HL-60/S4 treated with retinoic acid at 250 ng/mL for 4 days and 3 days (cell line): Measurements from ENCODE around the gene ADORA1.

Source experiments
- in situ Hi-C: fragments of 300-500 bp; cut with MboI; formaldehyde crosslinking; loops from 2 replicates; pipeline ENCODE4 v1.7.0; 2022; ENCODE audit warnings: low sequenced_read_pairs

ADORA1 gene

DNA sequence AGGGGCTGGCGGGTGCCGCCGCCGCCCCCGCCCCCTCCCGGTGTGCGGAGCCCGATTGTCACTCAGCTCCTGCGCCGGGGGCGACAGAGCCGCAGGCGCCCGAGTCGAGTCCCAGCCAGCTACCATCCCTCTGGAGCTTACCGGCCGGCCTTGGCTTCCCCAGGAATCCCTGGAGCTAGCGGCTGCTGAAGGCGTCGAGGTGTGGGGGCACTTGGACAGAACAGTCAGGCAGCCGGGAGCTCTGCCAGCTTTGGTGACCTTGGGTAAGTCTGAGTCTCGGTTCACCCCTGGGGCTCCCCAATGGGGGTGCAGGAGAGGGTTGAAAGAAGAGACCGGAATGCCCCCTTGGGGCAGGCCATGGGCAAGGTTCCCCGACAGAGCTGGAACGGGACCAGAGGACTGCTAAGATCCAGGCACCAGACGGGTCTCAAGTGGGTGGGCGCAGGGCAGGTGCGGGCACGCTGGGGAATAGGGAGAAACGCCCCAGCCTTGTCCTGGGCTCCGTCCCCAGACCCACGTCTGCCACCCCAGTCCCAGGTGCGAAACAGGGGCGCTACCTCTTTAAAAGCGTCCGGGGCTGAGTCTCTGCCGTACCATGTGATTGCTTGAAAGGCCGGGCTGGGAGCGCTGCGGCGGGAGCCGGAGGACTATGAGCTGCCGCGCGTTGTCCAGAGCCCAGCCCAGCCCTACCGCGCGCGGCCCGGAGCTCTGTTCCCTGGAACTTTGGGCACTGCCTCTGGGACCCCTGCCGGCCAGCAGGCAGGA, at the start of gene ADORA1:
Gene ADORA1, plus strand, starts transcription at position 61 of the 765 bp plus-strand sequence. CDS start 1,116 bp downstream, outside the sequence.
- in situ Hi-C loops, result no loop called here

DNA sequence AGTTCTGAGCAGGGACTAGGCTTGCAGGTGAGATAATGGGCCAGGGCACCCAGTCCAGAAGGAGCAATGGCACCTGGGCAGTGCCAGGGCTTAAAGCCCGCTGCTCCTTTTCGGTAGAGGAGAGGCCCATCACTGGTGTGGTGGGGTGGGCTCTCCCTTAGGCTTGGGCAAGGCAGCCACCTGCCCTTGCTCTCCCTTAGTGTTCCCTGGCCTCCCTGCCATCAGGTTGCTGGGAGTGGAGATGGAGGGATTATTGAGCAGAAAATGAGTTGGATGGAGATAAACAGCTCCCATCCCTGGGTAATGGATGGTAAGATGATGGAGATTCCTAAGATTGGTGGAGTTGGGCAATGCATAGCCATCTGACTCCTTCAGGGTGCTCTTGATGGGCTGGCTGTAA, 49.6 kb upstream of the ADORA1 start:
- in situ Hi-C loops, result no loop called here

DNA sequence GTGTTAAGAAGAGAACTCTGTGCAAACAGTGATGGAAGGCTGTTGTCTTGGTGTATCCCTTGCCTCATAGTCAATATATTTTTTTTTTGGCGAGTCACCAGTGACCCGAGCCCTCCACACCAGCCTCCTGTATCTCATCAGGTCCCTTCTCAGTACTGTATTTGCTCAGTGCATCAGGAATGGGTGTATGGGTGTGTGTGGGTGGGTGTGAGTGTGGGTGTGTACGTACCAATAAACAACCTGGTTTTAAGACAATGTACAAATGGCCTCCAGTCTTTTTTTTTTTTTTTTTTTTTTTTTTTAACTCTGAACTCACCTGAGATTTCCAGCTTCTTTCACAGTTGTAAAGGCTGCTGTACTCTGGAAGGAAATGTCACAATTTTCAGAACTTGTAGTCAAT, 49.0 kb upstream of the ADORA1 start:
- in situ Hi-C loops, result no loop called here

DNA sequence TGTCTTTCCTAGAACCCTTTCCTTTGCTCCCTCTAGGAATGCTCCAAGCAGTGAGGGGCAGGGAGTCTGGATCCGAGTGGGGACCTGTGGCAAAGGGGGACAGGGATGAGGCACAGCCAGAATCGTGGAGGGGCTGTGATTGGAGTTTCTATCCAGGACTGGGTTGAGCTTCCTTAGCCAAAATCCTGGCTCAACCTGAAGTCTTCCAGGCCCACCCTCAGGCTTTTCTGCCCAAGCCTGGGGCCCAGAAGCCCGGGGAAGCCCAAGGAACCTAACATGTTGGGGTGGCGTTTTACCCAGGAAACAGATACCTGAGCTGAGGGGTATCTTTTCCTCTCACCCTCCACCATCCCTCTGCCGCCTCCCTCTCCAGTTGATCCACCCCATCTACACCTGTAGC, 47.1 kb upstream of the ADORA1 start:
- in situ Hi-C loops, result no loop called here

DNA sequence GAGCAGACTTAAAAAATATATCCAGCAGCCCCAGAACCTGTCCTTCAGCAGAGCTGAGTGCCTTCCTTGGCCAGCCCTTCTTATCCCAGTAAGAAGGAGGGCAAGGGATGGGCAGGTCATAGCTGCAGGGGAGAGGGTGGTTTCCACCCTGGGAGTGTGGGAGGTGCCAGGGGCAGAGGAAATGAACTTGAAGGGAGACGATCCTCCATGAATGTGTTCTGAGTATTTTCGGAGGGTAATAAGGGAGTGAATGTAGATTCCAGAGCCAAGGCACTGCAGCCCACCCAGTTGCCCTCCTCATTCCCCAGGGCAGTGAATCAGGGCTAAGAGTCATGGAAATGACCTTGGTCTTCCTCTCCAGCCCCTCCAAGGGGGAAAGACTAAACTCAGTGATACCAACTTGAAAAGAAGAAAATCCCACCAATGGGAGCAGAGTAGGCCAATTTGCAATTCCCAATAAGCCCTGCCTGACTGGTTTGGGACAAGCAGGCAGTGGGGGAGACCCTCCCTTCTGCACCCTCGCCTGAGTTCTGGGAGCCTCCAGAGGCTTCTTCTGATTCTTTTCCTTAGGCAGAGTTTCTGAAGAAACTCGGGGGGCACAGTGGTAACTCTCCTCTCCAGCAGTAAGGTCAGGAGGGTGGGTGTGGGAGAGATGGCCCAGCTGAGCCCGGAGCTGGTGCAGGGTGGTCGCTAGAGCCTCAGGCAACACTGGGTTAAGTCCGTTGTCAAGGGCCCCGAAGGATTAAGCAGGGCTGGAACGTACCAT, 45.9 kb upstream of the ADORA1 start:
- in situ Hi-C loops, result no loop called here

DNA sequence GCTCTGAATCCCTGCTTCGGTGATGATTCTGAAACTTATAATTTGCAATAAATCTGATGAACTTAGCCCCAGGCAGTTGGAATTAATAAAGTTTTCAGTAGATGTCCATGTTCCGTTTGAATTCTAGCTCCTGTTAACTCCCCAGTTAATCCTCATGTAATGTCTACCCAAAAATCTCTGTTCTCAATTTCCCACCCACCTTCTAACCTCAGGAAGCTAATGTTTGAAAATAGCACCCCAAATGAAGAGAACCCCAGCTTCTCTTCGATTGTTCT, 45.4 kb upstream of the ADORA1 start:
- in situ Hi-C loops, result no loop called here

DNA sequence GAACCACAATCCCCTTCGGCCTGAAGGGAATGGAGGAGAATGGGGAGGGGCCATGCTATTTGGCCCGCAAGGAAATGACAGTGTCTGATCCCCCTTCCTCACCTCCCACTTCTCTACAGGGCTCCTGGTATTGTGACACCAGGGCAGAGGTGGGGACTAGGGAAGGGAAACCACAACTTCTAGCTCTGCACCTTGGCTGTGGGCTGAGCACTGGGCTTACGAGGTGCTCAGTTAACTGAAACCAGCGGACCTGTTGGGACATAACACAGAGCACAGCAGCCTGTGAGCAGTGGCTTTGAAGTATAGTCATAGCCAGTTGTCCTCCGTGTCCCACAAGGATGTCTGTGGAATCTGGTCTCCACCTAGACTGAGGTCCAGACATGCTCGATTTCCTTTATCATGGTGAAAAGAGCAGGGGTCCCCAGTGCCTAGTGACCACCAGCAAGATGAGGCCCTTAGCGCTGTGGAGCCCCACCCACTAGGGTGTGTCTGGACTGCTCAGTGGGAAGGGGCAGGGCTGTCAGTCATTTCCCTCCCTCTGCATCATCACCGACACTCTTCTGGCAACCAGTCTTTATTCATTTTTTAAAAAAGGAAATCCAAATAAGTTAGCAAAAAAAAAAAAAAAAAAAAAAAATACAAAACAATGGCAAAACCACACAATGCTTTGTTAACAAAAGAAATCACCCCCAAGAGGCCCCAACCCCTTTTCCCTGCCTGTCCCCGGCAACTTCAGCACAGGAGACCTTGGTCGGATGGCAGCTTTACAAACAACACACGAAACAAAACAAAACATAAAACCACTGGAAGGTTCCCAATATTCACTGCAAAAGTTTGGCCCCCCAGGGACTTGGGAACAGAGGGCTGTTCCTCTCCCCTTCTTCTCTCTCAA, 44.7 kb upstream of the ADORA1 start:
- in situ Hi-C loops, result no loop called here

DNA sequence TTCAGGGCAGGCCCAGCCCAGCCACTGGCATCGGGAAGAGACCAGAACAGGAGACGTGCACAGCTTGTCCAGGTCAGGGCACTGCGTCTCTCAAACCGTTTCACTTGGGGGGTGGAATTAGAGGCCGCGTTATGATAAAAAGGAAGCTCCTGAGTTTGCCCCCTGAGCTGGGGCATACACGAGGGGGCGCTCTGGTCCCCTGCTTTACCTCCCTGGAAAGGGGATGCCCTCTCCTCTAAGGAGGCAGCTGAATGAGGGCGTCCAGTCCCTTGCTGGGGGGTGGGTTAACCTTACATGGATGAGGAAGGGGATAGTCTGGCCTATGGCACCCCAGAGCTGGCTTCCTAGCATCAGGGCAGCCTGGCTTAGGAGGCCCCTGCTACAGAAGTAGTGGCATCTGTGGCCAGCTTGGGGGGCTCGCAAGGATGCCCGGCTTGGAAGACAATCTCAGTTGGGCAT, 44.0 kb upstream of the ADORA1 start:
- in situ Hi-C loops, result no loop called here

DNA sequence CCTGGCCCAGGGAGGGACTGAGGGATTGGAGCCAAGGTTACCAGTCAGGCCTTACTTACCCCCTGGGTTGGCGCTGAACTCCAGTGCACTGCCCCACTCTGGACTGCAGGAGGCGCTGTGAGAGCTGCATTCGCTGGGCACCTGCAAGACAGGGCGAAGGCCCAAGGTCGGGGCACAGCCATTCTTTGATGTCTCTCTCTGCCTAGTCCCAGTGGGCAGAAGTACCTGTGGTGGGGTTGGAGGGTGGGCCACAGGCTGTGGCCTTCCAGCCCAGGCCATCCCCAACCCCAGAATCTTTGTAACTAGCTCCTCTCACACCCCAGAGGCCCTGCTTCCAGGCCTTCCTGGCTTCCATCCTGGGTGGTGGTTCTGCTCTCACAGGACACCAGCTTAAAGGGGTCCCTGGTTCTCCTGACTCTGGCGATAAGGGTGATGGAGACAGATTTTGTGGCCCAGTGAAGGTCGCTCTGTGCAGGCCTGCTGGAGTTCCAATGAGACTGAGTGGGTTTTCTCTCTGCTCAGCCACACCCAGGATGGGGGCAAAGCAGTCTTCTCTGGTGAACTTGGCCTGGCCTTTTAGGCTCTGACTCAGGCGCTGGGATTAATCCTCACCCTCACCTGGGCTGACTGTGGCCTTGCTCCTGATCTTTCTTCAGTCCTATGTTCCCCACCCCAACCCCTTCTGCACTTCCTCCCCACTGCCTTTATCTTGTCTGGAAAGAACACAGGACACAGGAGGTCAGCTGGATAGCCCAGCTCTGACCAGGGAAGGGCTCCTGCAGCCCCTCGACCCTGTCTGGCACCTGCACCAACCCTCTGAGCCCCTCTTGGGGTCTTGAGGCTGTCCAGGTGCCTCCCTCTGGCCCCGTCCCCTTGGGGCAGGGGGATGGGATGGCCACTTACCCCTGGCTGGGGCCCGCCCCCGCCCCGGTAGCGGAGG, 42.7 kb upstream of the ADORA1 start:
- in situ Hi-C loops, result no loop called here

DNA sequence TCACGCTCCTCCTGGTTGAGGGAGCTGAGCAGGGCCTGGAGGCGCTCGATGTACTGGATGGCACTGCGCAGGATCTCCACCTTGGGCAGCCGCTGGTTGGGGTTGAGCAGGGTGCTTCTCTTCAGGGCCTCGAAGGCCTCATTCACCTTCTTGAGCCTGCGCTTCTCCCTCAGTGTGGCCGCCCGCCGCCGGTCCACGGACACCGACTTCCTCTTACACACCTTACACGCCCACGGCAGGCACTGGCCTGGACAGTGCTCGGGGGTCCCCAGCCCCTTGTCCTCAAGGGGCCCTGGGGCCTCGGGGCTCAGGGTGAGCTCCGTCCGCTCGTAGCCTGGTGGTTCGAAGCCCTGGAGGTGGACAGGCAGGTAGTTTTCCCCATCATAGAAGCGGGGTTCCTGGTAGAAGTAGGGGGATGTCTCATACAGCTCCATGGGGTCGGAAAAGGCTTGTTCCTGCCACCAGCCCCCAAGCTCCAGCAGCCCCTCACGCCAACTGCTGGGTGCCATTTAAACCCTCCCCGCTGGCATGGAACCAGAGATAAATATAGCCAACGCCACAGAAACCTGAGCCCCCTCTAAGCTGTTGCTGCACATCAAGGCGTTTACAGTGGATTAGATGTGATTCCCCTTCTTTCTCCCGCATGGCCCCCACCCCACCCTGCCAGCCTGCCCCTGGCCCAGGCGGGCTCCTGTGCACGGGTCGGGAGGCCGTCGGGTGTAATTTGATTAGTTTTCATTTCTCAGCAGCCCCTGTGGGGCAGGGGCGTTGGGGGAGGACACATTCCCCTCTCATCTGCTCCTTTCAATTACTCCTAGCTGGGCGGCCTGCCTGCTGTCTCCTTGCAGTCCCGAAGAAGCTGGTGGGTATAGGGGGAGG, 41.8 kb upstream of the ADORA1 start, which contains the start of gene MYOG:
Gene MYOG, minus strand, starts transcription at position 485 of the 879 bp plus-strand sequence. Its CDS starts 51 bp downstream, at position 434.
- in situ Hi-C loops, result no loop called here

DNA sequence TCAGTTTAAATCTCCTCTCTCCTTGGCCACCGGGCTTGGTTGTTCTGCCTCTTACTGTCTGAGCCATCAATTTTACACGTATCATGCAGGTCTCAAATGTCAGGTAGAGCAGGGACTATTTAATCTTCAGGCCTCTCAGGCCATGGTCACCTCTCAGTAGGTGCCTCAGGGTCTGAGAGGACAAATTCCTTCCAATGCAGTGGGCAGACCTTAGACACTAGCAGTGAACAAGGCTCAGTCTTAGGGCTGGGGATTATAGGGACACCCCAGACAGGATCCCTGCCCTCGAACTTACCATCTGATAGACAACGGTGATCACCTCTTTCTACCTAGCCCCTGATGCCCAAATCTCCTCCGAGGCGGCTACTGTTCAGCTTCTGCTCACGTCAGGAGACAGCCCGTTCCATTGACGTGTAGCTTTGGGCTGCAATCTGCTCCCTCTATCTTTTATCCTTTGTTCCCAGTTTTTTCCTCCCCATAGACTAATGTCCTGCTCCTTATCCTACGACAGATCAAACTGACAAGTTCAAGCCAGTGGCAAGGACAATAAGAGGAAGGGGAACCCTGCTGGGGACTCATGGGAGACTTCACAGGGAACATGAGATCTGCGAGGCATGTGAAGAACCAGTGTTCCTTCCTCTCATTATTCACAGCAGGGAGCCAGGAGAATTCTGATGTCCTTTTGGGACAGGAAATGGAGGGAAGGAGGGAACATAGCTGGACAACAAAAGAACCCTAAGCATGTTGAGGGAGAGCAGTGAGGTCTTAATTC, 40.3 kb upstream of the ADORA1 start:
- in situ Hi-C loops, result no loop called here

DNA sequence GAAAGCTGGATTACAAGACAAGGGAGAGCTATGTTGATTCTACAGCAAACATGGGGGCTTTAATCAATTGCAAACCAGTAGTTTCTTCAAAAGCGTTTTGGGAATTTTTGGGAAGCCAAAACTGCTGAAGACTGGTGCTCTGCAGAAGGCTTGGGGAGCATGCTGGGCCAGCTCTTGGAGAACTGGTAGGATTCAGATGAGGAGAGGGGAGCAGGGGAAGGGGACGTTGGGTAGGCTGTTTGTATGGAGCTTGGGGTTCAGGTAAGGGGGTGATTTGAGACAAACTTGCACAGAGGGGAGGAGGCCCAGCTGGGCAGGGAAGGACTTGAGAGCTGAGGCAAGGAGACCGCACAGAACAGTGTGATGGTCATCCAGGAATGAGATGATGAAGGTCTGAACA, 39.1 kb upstream of the ADORA1 start:
- in situ Hi-C loops, result no loop called here

DNA sequence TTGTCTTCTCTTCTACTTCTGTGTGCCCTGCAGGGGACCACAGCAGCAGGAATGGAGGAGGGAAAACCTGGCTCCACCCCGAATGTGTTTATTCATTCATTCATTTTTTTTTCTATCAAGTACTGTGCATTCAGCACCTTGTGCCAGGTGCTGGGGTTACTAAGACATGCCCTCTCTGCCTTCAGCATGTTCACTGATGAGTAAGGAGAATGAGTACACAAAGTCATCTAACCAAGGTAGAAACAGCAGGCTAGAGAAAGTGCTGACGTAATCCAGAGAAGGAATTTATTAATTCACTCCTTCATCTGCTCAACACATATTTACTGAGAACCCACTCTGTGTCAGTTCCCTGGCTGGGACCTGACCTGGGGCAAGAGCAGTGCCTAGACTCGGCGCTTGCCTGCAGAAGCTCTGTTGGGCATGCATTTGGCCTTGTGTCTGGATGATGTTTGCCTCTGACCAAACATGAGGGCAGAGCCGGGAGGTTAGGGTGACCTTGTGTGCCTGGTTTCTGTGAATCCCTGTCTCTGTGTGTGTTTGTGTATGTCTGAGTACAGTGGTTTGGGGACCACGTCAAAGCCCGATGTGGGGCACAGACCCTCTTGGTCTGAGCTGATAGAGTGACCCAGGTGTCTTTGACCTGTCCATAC, 38.4 kb upstream of the ADORA1 start:
- in situ Hi-C loops, result no loop called here

DNA sequence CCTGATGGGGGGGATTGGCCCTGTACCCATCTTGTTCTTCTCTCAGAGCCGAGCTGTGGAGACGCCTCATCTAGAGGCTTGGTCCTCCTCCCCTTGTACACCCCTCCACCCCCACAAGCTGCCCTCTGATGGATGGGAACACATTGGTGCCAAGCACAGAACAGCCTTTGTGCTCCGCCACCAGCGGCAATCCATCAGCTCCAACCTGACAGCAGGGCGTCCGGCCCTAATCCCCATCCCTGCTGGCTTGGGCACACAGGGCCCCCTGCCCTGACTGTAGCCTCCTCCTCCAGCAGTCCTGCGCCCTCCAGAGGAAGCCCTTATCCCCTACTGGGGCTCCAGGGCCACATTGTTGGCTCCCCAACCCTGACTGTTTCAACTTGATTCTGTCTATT, 37.9 kb upstream of the ADORA1 start:
- in situ Hi-C loops, result no loop called here

DNA sequence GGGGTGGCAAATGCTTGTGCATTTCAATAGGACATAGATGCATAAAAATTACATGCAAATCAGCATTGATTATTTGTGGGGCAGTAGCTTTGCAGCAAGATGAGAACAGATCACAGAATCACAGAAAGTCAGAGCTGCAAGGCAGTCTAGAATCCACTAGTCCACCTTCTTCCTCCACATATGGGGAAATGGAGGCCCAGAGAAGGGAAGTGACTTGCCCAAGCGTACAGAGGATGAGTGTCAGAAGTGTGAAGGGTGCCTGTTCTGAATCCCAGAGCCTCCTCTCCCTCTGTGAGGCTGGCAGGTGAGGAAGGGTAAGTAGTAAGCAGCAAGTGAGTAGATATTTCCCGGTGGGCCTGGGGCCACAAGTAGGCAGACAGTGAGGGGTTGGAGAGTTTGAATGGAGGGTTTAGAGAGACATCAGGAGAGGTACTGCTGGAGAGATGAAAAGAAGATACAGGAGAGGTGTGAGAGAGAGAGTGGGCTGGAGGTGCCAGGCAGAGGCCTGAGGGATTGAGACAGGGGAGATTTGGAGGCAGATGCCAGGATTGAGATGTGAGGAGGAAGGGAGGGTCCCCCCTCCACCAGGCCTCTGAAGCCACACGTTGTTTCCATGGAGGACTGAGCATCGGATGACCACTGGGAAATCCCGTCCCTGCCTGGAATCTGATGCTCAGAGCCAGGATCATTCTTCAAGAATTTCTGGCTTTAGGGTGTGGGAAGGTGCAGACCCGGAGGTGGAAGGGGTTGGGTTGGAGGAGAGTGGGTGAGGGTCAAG, 36.9 kb upstream of the ADORA1 start:
- in situ Hi-C loops, result no loop called here

DNA sequence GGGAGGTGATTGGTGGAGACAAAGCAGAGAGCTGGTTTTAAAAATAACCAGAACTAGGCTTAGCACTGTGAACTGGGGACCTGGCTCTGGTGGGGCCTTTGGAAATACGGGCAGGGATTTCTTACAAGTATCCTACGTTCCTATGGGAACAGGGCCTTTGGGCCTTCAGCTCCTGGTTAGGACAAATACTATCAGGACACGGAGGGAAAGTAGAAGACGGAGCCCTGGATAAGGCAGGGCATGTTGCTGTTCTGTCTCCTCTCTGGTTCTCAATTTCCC, 36.4 kb upstream of the ADORA1 start:
- in situ Hi-C loops, result no loop called here

DNA sequence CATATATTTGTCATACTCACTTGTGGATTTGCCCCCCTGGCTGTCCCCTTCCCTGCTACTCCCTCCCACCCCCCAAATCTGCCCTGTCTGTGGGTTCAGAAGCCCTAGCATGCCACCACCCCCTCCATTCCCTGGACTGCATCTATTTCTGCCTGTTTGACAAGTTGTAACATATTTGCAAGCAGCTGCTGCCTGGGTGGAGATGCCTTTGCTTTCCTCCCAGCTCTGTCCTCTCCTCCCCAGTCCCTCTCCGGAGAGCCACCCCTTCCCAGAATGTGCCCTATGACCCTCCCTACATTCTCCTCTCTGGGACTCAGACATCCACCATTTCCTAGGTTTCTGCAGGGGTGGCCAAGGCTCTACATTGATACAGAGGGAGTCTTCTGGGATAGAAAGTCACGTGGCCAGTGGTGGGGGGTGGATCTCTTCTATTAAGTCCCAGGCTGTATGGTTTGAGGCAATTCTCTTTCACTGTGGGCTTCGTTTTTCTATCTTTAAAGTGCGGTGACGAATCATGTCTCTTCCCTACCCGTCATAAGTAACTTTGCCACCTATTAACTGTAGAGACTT, 35.7 kb upstream of the ADORA1 start:
- in situ Hi-C loops, result no loop called here
